CD14-positive monocyte (primary cell): ENCODE data around the gene MEIOSIN. TPM values are rescaled to one million over a fixed set of nuclear protein-coding genes. Genes with fewer than 3 reads are reported as not detected.

Experiments
- DNase-seq, 3 donors: peaks; one replicate each; pipeline ENCODE4 v3.0.0-alpha.2; 2011 to 2022
- H2AFZ ChIP-seq: 2 replicates; pipeline ENCODE4 v1.6.0; 2012; ENCODE audit warnings: mild to moderate bottlenecking, low read depth, low read length, inconsistent platforms; ENCODE audit not compliant: insufficient read depth, poor library complexity, severe bottlenecking
- H3K27ac ChIP-seq, 2 donors: 1 replicate in 1 of 2; 2 replicates in 1 of 2; pipeline ENCODE4 v1.5.1; 2012 to 2013; ENCODE audit warnings: low read length in 2 of 2, control low read depth in 1 of 2, inconsistent platforms in 1 of 2, low read depth in 1 of 2, mild to moderate bottlenecking in 1 of 2
- H3K27me3 ChIP-seq, 2 donors: one replicate each; pipeline versions ENCODE4 v1.6.0 to v1.6.1; 2011 to 2013; ENCODE audit warnings: low read length in 2 of 2; ENCODE audit not compliant: control insufficient read depth in 2 of 2, insufficient read depth in 2 of 2
- H3K36me3 ChIP-seq, 2 donors: replicated peaks in 1 of 2; 1 replicate in 1 of 2; 2 replicates in 1 of 2; pipeline versions ENCODE4 v1.5.1 to v1.6.1; 2012 to 2013; ENCODE audit warnings: low read length in 2 of 2, control low read depth in 1 of 2, inconsistent platforms in 1 of 2, mild to moderate bottlenecking in 1 of 2; ENCODE audit not compliant: insufficient read depth in 2 of 2, control insufficient read depth in 1 of 2
- H3K4me1 ChIP-seq, 2 donors: 1 replicate in 1 of 2; 2 replicates in 1 of 2; pipeline versions ENCODE4 v1.5.1 to v1.6.1; 2012 to 2013; ENCODE audit warnings: low read length in 2 of 2, control low read depth in 1 of 2, inconsistent platforms in 1 of 2, mild to moderate bottlenecking in 1 of 2, moderate library complexity in 1 of 2; ENCODE audit not compliant: insufficient read depth in 2 of 2, control insufficient read depth in 1 of 2
- H3K4me2 ChIP-seq: replicated peaks from 2 replicates; pipeline ENCODE3; 2012; ENCODE audit warnings: low read length, moderate library complexity, mild to moderate bottlenecking; ENCODE audit not compliant: poor library complexity, severe bottlenecking; ENCODE audit errors: extremely low read depth
- H3K4me3 ChIP-seq, 3 experiments: fragments of 200-600 bp in 1 of 3; sonication (generic) in 1 of 3; replicated peaks in 1 of 3; 1 replicate in 2 of 3; 2 replicates in 1 of 3; pipeline ENCODE4 v1.5.1; 2011 to 2013; ENCODE audit warnings: low read length in 3 of 3, mild to moderate bottlenecking in 3 of 3, control low read depth in 2 of 3, low read depth in 2 of 3, inconsistent platforms in 1 of 3, moderate library complexity in 1 of 3
- H3K79me2 ChIP-seq: 2 replicates; pipeline ENCODE4 v1.6.0; 2012; ENCODE audit warnings: mild to moderate bottlenecking, control low read depth, inconsistent platforms, low read length, moderate library complexity; ENCODE audit not compliant: insufficient read depth
- H3K9ac ChIP-seq: 2 replicates; pipeline ENCODE4 v1.6.0; 2017; ENCODE audit warnings: low read length, mild to moderate bottlenecking; ENCODE audit not compliant: insufficient read depth, poor library complexity, severe bottlenecking
- H3K9me3 ChIP-seq, 2 donors: replicated peaks in 1 of 2; 1 replicate in 1 of 2; 2 replicates in 1 of 2; pipeline versions ENCODE4 v1.5.1 to v1.6.1; 2012 to 2013; ENCODE audit warnings: low read length in 2 of 2, control low read depth in 1 of 2; ENCODE audit not compliant: control insufficient read depth in 1 of 2, insufficient read depth in 1 of 2
- H4K20me1 ChIP-seq: 2 replicates; pipeline ENCODE4 v1.6.0; 2012; ENCODE audit warnings: mild to moderate bottlenecking, low read length, control low read depth, moderate library complexity; ENCODE audit not compliant: insufficient read depth
- H3K27ac Mint-ChIP-seq, 7 donors: one replicate each; pipeline ENCODE4 v1.8.0; 2020; ENCODE audit warnings: mild to moderate bottlenecking in 7 of 7, mixed read lengths in 7 of 7, moderate library complexity in 6 of 7, inconsistent platforms in 2 of 7
- H3K27me3 Mint-ChIP-seq, 3 donors: one replicate each; pipeline ENCODE4 v1.8.0; 2021 to 2022; ENCODE audit warnings: low read depth in 3 of 3, mild to moderate bottlenecking in 3 of 3, mixed read lengths in 3 of 3, moderate library complexity in 3 of 3, inconsistent platforms in 1 of 3
- H3K36me3 Mint-ChIP-seq, 2 donors: one replicate each; pipeline ENCODE4 v1.8.0; 2020; ENCODE audit warnings: mixed read lengths in 2 of 2, inconsistent platforms in 1 of 2, mild to moderate bottlenecking in 1 of 2
- H3K4me1 Mint-ChIP-seq: one replicate; pipeline ENCODE4 v1.8.0; 2020; ENCODE audit warnings: mild to moderate bottlenecking, mixed read lengths
- H3K4me3 Mint-ChIP-seq, 2 donors: one replicate each; pipeline ENCODE4 v1.8.0; 2020; ENCODE audit warnings: mild to moderate bottlenecking in 2 of 2, mixed read lengths in 2 of 2, moderate library complexity in 1 of 2
- H3K9me3 Mint-ChIP-seq, 7 donors: one replicate each; pipeline ENCODE4 v1.8.0; 2020 to 2022; ENCODE audit warnings: mixed read lengths in 7 of 7, mild to moderate bottlenecking in 6 of 7, moderate library complexity in 6 of 7, inconsistent platforms in 2 of 7
- CTCF ChIP-seq: fragments of 200-600 bp; IDR thresholded peaks from one replicate; pipeline ENCODE4 v1.8.0; 2022; ENCODE audit warnings: antibody characterized with exemption, mild to moderate bottlenecking
- WGBS: methylation state at CpG from one replicate; pipeline ENCODE4 v1.1.5; 2013; ENCODE audit warnings: missing lambda C conversion rate; ENCODE audit not compliant: insufficient coverage; 5-methylcytosine and 5-hydroxymethylcytosine counted together
- intact Hi-C, 2 donors: fragments of 100-400 bp; cut with micrococcal nuclease; formaldehyde crosslinking; loops; one replicate each; pipeline versions ENCODE4 v1.15.0 to v1.15.1; 2023
- polyA plus RNA-seq, 3 donors: library from polyadenylated mRNA; depleted of rRNA in 1 of 3; unstranded in 2 of 3; stranded (reverse) in 1 of 3; fragments of 300-500 nt in 2 of 3; fragments of >200 nt in 1 of 3; fragmentation: Illumina TruSeq in 2 of 3; gene quantifications; 1 replicate in 2 of 3; 2 replicates in 1 of 3; pipeline ENCODE4 v1.2.3, GENCODE V29; 2012 to 2021

Gene MEIOSIN
- polyA plus RNA-seq, 3 donors, result not detected

- no peaks in the 10 kb centered on the region for H3K4me1 Mint-ChIP-seq
- 90% methylated on average over 9 of the region's 9 CpGs for WGBS
- H4K20me1 ChIP-seq, result no peaks in the 10 kb centered on the region
- no peaks in the 10 kb centered on the region for H3K36me3 Mint-ChIP-seq
- peaks cover 44 to 66% (median 50%) of the 10 kb centered on the region in 3 donors for H3K27me3 Mint-ChIP-seq
- no peak overlapping the region for H3K4me2 ChIP-seq
- H3K4me3 ChIP-seq, result no peak overlapping the region
- H3K27ac ChIP-seq, result no peak overlapping the region
- H3K9ac ChIP-seq, result no peak overlapping the region
- no peak for TF ChIP-seq CTCF
- no peak overlapping the region for H3K27ac Mint-ChIP-seq
- no peak overlapping the region for H3K4me3 Mint-ChIP-seq
- no peaks in the 10 kb centered on the region for H3K79me2 ChIP-seq
- DNase-seq, result no peak
- no peak overlapping the region for H2AFZ ChIP-seq
- peaks cover 0 to 4% (median 0%) of the 10 kb centered on the region in 7 donors for H3K9me3 Mint-ChIP-seq
- no peaks in the 10 kb centered on the region for H3K9me3 ChIP-seq
- no peaks in the 10 kb centered on the region for H3K36me3 ChIP-seq
- peaks cover 0 to 21% of the 10 kb centered on the region in 2 donors for H3K27me3 ChIP-seq
- H3K4me1 ChIP-seq, result no peaks in the 10 kb centered on the region
- intact Hi-C loops, result no loop called here
Observed at GRCh38 chr19:45758921-45759320, 25.7 kb downstream of the MEIOSIN start.

- H3K4me2 ChIP-seq, result no peak overlapping the region
- no peaks in the 10 kb centered on the region for H4K20me1 ChIP-seq
- peaks cover 4 to 47% of the 10 kb centered on the region in 2 donors for H3K27me3 ChIP-seq
- intact Hi-C loops, result no loop called here
- peaks cover 57 to 79% (median 61%) of the 10 kb centered on the region in 3 donors for H3K27me3 Mint-ChIP-seq
- H3K27ac Mint-ChIP-seq, result no peak overlapping the region
- no peaks in the 10 kb centered on the region for H3K79me2 ChIP-seq
- peaks cover 0 to 1% of the 10 kb centered on the region in 2 donors for H3K9me3 ChIP-seq
- DNase-seq, result no peak
- H3K9ac ChIP-seq, result no peak overlapping the region
- H3K27ac ChIP-seq, result no peak overlapping the region
- H3K36me3 Mint-ChIP-seq, result no peaks in the 10 kb centered on the region
- H3K4me3 ChIP-seq, result no peak overlapping the region
- no peak for TF ChIP-seq CTCF
- no peaks in the 10 kb centered on the region for H3K36me3 ChIP-seq
- H2AFZ ChIP-seq, result no peak overlapping the region
- H3K9me3 Mint-ChIP-seq, result peaks cover 0 to 6% (median 0%) of the 10 kb centered on the region in 7 donors
- WGBS, result 91% methylated on average over 17 of the region's 17 CpGs
- no peaks in the 10 kb centered on the region for H3K4me1 ChIP-seq
- no peak overlapping the region for H3K4me3 Mint-ChIP-seq
- H3K4me1 Mint-ChIP-seq, result no peaks in the 10 kb centered on the region
Observed at GRCh38 chr19:45761714-45762113, 28.5 kb downstream of the MEIOSIN start.
